Neuronal stem cell (in vitro differentiated cells): ENCODE measurements around the gene CLCNKA.

Experiments used
- DNase-seq: peaks from one replicate; pipeline ENCODE4 v3.0.0-alpha.2; 2013; ENCODE audit warnings: low spot score
- H2AFZ ChIP-seq: one replicate; pipeline ENCODE4 v1.6.1; 2013; ENCODE audit warnings: mild to moderate bottlenecking, low read length, inconsistent platforms
- H2AK5ac ChIP-seq: 2 replicates; pipeline ENCODE4 v1.6.1; 2013; ENCODE audit warnings: low read depth, mild to moderate bottlenecking, inconsistent platforms, low read length, moderate library complexity, mixed read lengths
- H2BK120ac ChIP-seq: 2 replicates; pipeline ENCODE4 v1.6.1; 2013; ENCODE audit warnings: low read depth, mild to moderate bottlenecking, inconsistent platforms, low read length, moderate library complexity, mixed read lengths
- H2BK12ac ChIP-seq: one replicate; pipeline ENCODE4 v1.6.1; 2013; ENCODE audit warnings: low read length, inconsistent platforms
- H2BK15ac ChIP-seq: 2 replicates; pipeline ENCODE4 v1.6.1; 2013; ENCODE audit warnings: mild to moderate bottlenecking, low read length, inconsistent platforms, mixed read lengths
- H2BK5ac ChIP-seq: one replicate; pipeline ENCODE4 v1.6.1; 2013; ENCODE audit warnings: inconsistent platforms, mild to moderate bottlenecking, low read length, moderate library complexity
- H3K14ac ChIP-seq: one replicate; pipeline ENCODE4 v1.6.1; 2013; ENCODE audit warnings: low read length, inconsistent platforms
- H3K18ac ChIP-seq: 2 replicates; pipeline ENCODE4 v1.6.1; 2013; ENCODE audit warnings: low read length, inconsistent platforms
- H3K23ac ChIP-seq: 2 replicates; pipeline ENCODE4 v1.6.1; 2013; ENCODE audit warnings: low read depth, mild to moderate bottlenecking, mixed read lengths, low read length, inconsistent platforms; ENCODE audit not compliant: poor library complexity
- H3K27ac ChIP-seq: replicated peaks from 3 replicates; pipeline ENCODE4 v1.5.1; 2013; ENCODE audit warnings: low read length, inconsistent platforms
- H3K27me3 ChIP-seq, 3 experiments: 2 replicates each; pipeline ENCODE4 v1.6.1; 2013; ENCODE audit warnings: low read length in 3 of 3, mild to moderate bottlenecking in 2 of 3, inconsistent platforms in 1 of 3, low read depth in 1 of 3, mixed read lengths in 1 of 3, moderate library complexity in 1 of 3; ENCODE audit not compliant: control insufficient read depth in 3 of 3, insufficient read depth in 3 of 3
- H3K36me3 ChIP-seq, 2 donors: replicated peaks in 1 of 2; 2 replicates each; pipeline ENCODE4 v1.6.1; 2013; ENCODE audit warnings: low read length in 2 of 2; ENCODE audit not compliant: control insufficient read depth in 2 of 2, insufficient read depth in 2 of 2
- H3K4ac ChIP-seq: 2 replicates; pipeline ENCODE4 v1.6.1; 2013; ENCODE audit warnings: inconsistent platforms, mild to moderate bottlenecking, low read length, moderate library complexity
- H3K4me1 ChIP-seq, 2 donors: 1 replicate in 1 of 2; 2 replicates in 1 of 2; pipeline ENCODE4 v1.6.1; 2013; ENCODE audit warnings: low read length in 2 of 2, low read depth in 1 of 2; ENCODE audit not compliant: control insufficient read depth in 2 of 2, insufficient read depth in 1 of 2
- H3K4me2 ChIP-seq: one replicate; pipeline ENCODE4 v1.6.1; 2013; ENCODE audit warnings: mild to moderate bottlenecking, low read length, inconsistent platforms; ENCODE audit not compliant: insufficient read depth, poor library complexity, severe bottlenecking
- H3K4me3 ChIP-seq, 2 donors: 2 replicates each; pipeline ENCODE4 v1.5.1; 2013; ENCODE audit warnings: low read length in 2 of 2, mild to moderate bottlenecking in 2 of 2, inconsistent platforms in 1 of 2, moderate library complexity in 1 of 2
- H3K79me1 ChIP-seq: one replicate; pipeline ENCODE4 v1.6.1; 2013; ENCODE audit warnings: low read depth, mild to moderate bottlenecking, inconsistent platforms, low read length, moderate library complexity
- H3K9ac ChIP-seq: one replicate; pipeline ENCODE4 v1.6.1; 2013; ENCODE audit warnings: mild to moderate bottlenecking, low read depth, low read length, inconsistent platforms; ENCODE audit not compliant: poor library complexity
- H3K9me3 ChIP-seq, 2 donors: replicated peaks in 1 of 2; 2 replicates each; pipeline versions ENCODE3 to v1.6.1; 2013; ENCODE audit warnings: low read length in 2 of 2, mild to moderate bottlenecking in 2 of 2, inconsistent platforms in 1 of 2, low read depth in 1 of 2, mixed read lengths in 1 of 2, moderate library complexity in 1 of 2; ENCODE audit not compliant: control insufficient read depth in 2 of 2, insufficient read depth in 1 of 2
- H4K8ac ChIP-seq: one replicate; pipeline ENCODE4 v1.6.1; 2013; ENCODE audit warnings: low read depth, mild to moderate bottlenecking, inconsistent platforms, low read length, moderate library complexity
- H4K91ac ChIP-seq: one replicate; pipeline ENCODE4 v1.6.1; 2013; ENCODE audit warnings: low read length, low read depth, mild to moderate bottlenecking, inconsistent platforms; ENCODE audit not compliant: poor library complexity
- WGBS, 2 donors: extraction: QIAGEN DNeasy Blood & Tissue Kit; methylation state at CpG; one replicate each; pipeline ENCODE4 v1.1.7; 2013; ENCODE audit warnings: missing lambda C conversion rate in 2 of 2, mixed read lengths in 1 of 2; ENCODE audit not compliant: insufficient read length in 2 of 2, insufficient replicate concordance in 1 of 2; ENCODE audit errors: extremely low coverage in 2 of 2; 5-methylcytosine and 5-hydroxymethylcytosine counted together

Gene CLCNKA

GRCh38 chr1:16013908-16014258, 8.0 kb upstream of the CLCNKA start:
- Histone ChIP-seq H2BK12ac (no peak overlapping the region), H2BK5ac (no peak overlapping the region), H3K27ac (no peak overlapping the region), H3K27me3 (peaks cover 0 to 74% (median 31%) of the 10 kb centered on the region in 3 experiments), H3K9me3 (no peaks in the 10 kb centered on the region), H2AFZ (no peak overlapping the region), H2AK5ac (peak overlapping the region; percentile 91), H3K18ac (peak overlapping the region; percentile 19), H3K14ac (no peak overlapping the region), H4K8ac (no peak overlapping the region), H3K4me2 (no peak overlapping the region), H3K4ac (no peak overlapping the region), H2BK120ac (no peak overlapping the region), H3K79me1 (peaks cover 2% of the 10 kb centered on the region), H3K36me3 (no peaks in the 10 kb centered on the region), H4K91ac (no peak overlapping the region), H3K4me1 (peaks cover 9 to 20% of the 10 kb centered on the region in 2 donors), H3K23ac (peak overlapping the region; percentile 29), H3K9ac (no peak overlapping the region), H2BK15ac (no peak overlapping the region), H3K4me3 (peak overlapping the region in 1 of 2 donors; percentile 13)
- WGBS, 2 donors: no CpG with 5 or more reads among the region's 4 CpGs
- DNase-seq: no peak

- H2AK5ac ChIP-seq: peak overlapping the region; percentile 93
- H3K9ac ChIP-seq: no peak overlapping the region
- H4K91ac ChIP-seq: no peak overlapping the region
- no peak overlapping the region for H2BK12ac ChIP-seq
- no CpG with 5 or more reads among the region's 17 CpGs for whole genome bisulfite sequencing, 2 donors
- DNase-seq: no peak
- peak overlapping the region; percentile 6 for H3K14ac ChIP-seq
- peak overlapping the region; percentile 7 for H2BK15ac ChIP-seq
- H3K4me2 ChIP-seq: no peak overlapping the region
- H2BK120ac ChIP-seq: peak overlapping the region; percentile 63
- no peak overlapping the region for H3K4ac ChIP-seq
- H3K27ac ChIP-seq: no peak overlapping the region
- no peak overlapping the region for H3K4me3 ChIP-seq
- peaks cover 2% of the 10 kb centered on the region for H3K79me1 ChIP-seq
- H3K18ac ChIP-seq: peak overlapping the region; percentile 15
- peaks cover 0 to 82% (median 31%) of the 10 kb centered on the region in 3 experiments for H3K27me3 ChIP-seq
- H4K8ac ChIP-seq: no peak overlapping the region
- H3K36me3 ChIP-seq: no peaks in the 10 kb centered on the region
- peaks cover 10 to 22% of the 10 kb centered on the region in 2 donors for H3K4me1 ChIP-seq
- no peaks in the 10 kb centered on the region for H3K9me3 ChIP-seq
- peak overlapping the region; percentile 49 for H3K23ac ChIP-seq
- H2AFZ ChIP-seq: no peak overlapping the region
- no peak overlapping the region for H2BK5ac ChIP-seq
Observed at GRCh38 chr1:16014509-16015482, 7.0 kb upstream of the CLCNKA start.

- Histone ChIP-seq H2BK12ac (no peak overlapping the region), H3K4me1 (peaks cover 11 to 22% of the 10 kb centered on the region in 2 donors), H3K4ac (no peak overlapping the region), H2BK5ac (no peak overlapping the region), H3K4me2 (no peak overlapping the region), H3K36me3 (no peaks in the 10 kb centered on the region), H3K9ac (no peak overlapping the region), H3K79me1 (peaks cover 2% of the 10 kb centered on the region), H2BK120ac (peak overlapping the region; percentile 52), H3K14ac (peak overlapping the region; percentile 92), H3K18ac (peak overlapping the region; percentile 72), H3K27me3 (peaks cover 0 to 89% (median 31%) of the 10 kb centered on the region in 3 experiments), H3K4me3 (no peak overlapping the region), H3K27ac (no peak overlapping the region), H2AK5ac (peak overlapping the region; percentile 93), H3K23ac (peak overlapping the region; percentile 37), H2BK15ac (peak overlapping the region; percentile 7), H4K8ac (no peak overlapping the region), H2AFZ (no peak overlapping the region), H3K9me3 (no peaks in the 10 kb centered on the region), H4K91ac (no peak overlapping the region)
- no peak for DNase-seq
- no CpG with 5 or more reads among the region's 25 CpGs for WGBS, 2 donors
Observed at GRCh38 chr1:16015491-16015890, 6.3 kb upstream of the CLCNKA start.
